ENCODE data around the gene ACAP2. TPM values are rescaled to one million over a fixed set of nuclear protein-coding genes. Genes with fewer than 3 reads are reported as not detected.
"Not testable (repeated sequence)": the region's sequence is repeated elsewhere in the genome, so short reads cannot be mapped to it uniquely, and the experiment has no call there.

ACAP2 gene
- total RNA-seq, 1 donor from 2014 or later = 15.6 TPM

GRCh38 chr3:195319060-195319459, 123.8 kb downstream of the ACAP2 start:
- intact Hi-C loops (cut with micrococcal nuclease) = no loop called here
- ATAC-seq (no peak), DNase-seq (no peak)

GRCh38 chr3:195312714-195313113, 130.1 kb downstream of the ACAP2 start:
- ATAC-seq = no peak
- DNase-seq = no peak
- intact Hi-C loops (cut with micrococcal nuclease) = no loop called here

- DNase-seq = no peak
- intact Hi-C loops (cut with micrococcal nuclease) = no loop called here
- ATAC-seq = no peak
These were observed 135.1 kb downstream of the ACAP2 start for GRCh38 chr3:195307711-195308110.

- intact Hi-C loops (cut with micrococcal nuclease) = no loop called here
- no peak for DNase-seq
- ATAC-seq = no peak
These were observed 136.5 kb downstream of the ACAP2 start for GRCh38 chr3:195306369-195306768.

- no peak for ATAC-seq
- intact Hi-C loops (cut with micrococcal nuclease) = no loop called here
- no peak for DNase-seq
These were observed 140.4 kb downstream of the ACAP2 start for GRCh38 chr3:195302431-195302830.

DNA sequence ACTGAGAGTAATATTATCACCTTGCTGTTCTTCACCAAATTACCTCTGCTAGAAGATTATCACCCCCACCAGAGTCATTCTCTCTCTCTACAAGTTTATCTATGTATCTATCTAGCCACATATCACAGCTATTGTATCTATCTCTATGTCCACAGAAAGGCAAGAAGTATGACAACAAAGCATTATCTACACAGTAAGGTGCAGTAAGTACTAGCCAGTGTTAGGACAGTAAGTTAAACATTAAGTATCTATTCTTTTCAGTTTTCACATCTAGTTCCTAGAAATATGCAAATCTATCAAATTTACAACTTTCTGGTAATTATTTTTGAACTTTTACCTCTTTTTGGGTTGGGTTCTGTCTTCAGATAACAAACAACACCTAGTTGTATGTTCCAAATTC, 145.4 kb downstream of the ACAP2 start:
- DNase-seq (no peak), ATAC-seq (no peak)
- intact Hi-C loops (cut with micrococcal nuclease) = no loop called here

DNA sequence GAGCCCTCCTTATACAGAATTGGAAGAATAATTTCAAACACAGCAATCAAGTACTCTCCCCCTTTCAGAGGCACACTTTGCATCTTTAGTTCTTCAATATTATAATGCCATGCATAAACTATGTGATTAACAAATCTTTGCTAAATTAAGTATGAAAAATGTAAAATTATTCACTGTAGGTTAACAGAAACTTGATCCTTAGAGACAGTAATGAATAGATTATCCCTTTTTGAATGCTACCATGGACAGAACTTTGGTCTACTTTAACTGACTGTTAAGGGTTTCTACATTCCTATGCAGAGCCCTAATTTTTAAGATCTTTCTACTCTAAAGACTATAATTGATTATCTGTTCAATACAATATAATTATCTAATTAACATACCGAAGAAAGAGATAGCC, 146.2 kb downstream of the ACAP2 start:
- DNase-seq (no peak), ATAC-seq (no peak)
- intact Hi-C loops (cut with micrococcal nuclease) = no loop called here

DNA sequence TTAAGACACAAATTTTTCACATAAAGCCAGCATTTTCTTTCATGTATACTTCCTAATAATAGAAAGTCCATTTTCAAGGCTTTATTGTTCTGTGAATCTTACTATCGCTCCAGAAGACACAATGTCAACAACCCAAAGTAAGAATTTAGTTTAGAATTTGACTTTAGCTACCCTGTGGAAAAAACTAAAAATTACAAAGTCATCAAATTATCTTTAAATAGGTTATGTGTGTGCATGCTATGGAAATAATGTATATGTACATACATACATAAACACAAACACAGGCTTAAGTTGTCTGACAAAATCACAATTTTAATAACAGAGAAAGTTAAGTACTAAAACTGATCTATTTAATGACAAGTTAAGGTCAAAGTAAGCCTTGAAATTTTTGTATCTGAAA, 151.7 kb downstream of the ACAP2 start:
- no peak for ATAC-seq
- intact Hi-C loops (cut with micrococcal nuclease) = no loop called here

GRCh38 chr3:195290643-195291042, 152.2 kb downstream of the ACAP2 start:
- DNase-seq; intact Hi-C loops (cut with micrococcal nuclease): not testable (repeated sequence)

More for the DNA sequence above, 151.7 kb downstream of the ACAP2 start:
- no peak for DNase-seq

GRCh38 chr3:195286115-195286872, 156.5 kb downstream of the ACAP2 start:
- DNase-seq = no peak
- intact Hi-C loops (cut with micrococcal nuclease) = no loop called here
- ATAC-seq = no peak

More at GRCh38 chr3:195290643-195291042, 152.2 kb downstream of the ACAP2 start:
- ATAC-seq = not testable (repeated sequence)

DNA sequence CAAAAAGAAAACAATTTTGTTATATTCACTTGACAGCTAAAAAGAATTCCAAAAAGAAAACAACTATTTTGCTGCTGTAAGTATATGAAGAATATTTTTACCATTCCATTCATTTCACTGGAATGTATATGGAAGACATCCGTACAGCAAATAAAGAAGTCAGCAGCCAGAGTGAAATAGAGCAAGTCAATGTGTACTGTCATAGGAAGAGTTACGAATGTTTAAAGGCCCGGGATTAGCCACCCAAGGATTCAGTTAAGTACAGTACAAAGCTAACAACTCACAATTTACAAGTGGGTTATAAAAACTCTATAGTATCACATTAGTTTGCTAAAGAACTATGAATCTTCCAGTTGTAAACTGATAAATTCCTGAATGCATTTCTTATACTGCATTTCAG, 157.4 kb downstream of the ACAP2 start:
- ATAC-seq = no peak
- intact Hi-C loops (cut with micrococcal nuclease) = no loop called here
- DNase-seq = no peak

GRCh38 chr3:195284842-195285241, 158.0 kb downstream of the ACAP2 start:
- ATAC-seq (no peak), DNase-seq (no peak)
- intact Hi-C loops (cut with micrococcal nuclease) = no loop called here

DNA sequence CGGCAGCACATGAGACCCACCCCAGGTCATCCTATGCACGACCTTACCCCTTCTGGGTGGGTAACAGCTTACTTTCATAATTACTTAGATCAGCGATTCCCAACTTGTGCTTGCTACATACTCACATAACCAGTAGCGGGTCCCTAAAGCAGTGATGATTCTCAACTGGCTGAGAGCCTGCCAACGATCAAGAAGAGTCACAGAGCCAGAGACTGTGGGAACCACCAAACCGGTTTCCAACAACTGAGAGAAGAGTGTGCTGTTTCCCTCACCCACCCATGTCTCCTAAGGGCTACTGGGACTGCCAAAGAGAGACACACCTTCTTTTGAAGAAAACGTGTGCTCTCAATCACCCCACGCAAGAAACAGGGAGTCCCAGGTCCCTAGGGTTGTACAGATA, 159.9 kb downstream of the ACAP2 start:
- DNase-seq (no peak), ATAC-seq (no peak)
- intact Hi-C loops (cut with micrococcal nuclease) = no loop called here

- DNase-seq (no peak), ATAC-seq (no peak)
- intact Hi-C loops (cut with micrococcal nuclease) = no loop called here
These were observed 168.4 kb downstream of the ACAP2 start for GRCh38 chr3:195274259-195274966.

- intact Hi-C loops (cut with micrococcal nuclease) = no loop called here
- peak; percentile 93 for DNase-seq
- peak; percentile 87 for ATAC-seq
These were observed 171.2 kb downstream of the ACAP2 start for GRCh38 chr3:195271410-195272243.

DNA sequence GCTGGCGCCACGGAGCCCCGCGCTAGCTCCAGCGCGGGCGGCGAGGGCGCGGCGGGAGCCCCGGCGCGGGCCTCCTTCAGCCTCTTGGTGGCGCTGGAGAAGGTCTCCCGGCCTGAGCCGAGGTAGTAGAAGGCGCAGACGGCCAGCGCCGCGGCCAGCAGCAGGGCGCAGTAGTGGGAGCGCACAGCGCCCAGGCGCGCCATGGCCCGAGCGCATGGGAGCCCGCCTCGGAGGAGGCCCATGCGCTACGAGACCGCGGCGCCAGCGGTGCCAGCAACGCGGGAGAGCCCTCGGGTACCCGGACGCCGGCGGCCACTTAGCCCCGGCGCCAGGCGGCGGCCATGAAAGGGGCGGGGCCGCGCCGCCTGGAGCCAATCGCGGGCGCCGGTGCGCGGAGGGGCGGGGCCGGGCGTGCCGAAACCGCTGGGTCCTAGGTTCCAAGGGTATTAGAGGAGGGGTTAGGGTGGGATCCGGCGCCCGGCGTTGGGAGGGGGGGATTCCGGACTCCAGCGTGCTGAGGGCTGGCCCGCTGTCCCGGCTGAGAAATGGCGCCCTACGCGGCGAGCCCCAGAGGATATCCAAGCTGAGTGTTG, 171.9 kb downstream of the ACAP2 start, which contains the start of gene XXYLT1:
TSS of gene XXYLT1 (minus strand) at position 343 of the 593 bp plus-strand sequence. CDS start at position 242, 101 bp downstream.
- DNase-seq (peak; percentile 95), ATAC-seq (peak; percentile 97)
- intact Hi-C loops (cut with micrococcal nuclease) = no loop called here

DNA sequence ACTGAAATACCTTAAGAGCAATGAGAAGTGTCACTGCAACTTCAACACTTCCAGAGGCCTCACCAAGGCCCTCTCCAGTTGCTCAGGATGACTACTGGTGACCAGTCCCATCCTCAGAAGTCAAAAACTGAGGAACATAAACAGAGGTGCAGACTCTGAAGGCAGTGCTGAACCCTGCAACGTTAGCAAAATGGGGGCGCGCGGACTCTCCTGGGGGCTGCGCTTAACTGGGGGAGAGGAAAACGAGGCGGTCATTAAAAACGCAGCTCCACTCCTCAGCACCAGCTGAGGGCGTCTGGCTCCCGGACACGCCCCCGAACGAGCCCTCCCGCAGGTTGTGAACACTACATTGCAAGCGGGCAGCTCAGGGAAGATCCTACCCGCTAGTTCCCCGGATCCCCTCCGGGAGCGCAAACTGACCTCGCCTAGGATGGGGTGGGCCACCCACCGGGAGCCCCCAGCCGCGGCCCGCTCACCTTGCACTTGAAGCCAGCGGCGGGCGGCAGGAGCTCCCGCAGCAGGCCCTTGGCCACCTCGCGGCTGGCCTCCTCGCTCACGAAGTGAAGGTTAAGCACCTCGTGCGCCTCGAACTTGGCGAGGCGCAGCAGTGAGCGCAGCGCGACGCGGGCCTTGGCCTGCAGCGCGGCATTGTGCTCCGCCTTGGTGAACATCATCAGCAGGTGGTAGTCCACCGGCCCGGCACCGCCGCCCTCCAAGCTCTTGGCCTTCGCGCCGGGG, 172.6 kb downstream of the ACAP2 start:
- intact Hi-C loops (cut with micrococcal nuclease) = no loop called here
- DNase-seq = peak; percentile 57
- ATAC-seq = peak; percentile 16

- intact Hi-C loops (cut with micrococcal nuclease) = no loop called here
- no peak for DNase-seq
- ATAC-seq = no peak
These were observed 173.3 kb downstream of the ACAP2 start for GRCh38 chr3:195269375-195270078.
